NCI-H2107 (cell line): ENCODE data around the gene FAM50A.
"Not testable (repeated sequence)": the region's sequence is repeated elsewhere in the genome, so short reads cannot be mapped to it uniquely, and the experiment has no call there.

Source experiments
- DNase-seq: peaks from one replicate; lab custom pipeline; 2025; lab: John Stamatoyannopoulos, UW

The FAM50A gene

DNA sequence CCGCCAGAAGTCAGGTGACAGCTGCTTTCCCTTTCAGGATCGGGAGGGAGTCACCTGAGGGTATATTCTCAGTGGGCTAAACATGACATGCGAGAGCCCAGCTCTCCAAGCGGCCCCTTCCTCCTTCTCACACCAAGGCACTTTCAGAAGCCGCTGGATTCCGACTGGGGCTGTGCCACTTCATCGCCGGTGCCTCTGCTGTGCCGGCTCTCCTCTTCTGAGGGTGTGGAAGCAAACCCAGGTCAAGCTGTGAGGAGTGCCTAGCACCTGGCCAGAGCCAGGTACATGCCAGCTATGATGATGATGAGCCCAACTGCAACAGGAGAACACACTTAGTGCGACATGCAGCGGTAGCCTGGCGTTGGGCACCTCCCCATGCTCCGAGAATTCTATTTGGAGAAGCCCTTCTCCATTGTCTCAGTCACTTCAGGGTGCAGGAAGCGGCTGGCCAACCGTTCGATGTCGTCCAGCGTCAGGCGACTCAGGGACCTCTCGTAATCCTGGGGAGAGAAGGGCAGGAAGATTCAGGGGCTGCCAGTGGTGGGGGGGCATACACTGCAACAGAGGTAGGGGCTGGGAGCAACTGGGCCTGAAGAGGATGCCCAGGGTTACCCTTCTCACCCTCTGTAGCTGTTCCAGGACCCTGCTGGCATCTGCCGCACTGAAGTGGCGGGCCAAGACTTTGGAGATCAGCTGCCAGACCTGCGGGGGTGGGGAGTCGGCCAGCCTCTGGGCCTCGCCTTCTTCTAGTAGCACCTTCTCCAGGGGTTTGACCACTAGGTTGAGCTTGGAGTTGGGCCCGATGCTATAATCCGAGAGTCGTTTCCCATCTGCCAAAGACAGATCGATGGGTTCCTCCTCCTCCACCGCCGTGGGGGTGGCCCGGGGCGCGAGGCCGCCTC, 41.5 kb downstream of the FAM50A start:
- no peak for DNase-seq

DNA sequence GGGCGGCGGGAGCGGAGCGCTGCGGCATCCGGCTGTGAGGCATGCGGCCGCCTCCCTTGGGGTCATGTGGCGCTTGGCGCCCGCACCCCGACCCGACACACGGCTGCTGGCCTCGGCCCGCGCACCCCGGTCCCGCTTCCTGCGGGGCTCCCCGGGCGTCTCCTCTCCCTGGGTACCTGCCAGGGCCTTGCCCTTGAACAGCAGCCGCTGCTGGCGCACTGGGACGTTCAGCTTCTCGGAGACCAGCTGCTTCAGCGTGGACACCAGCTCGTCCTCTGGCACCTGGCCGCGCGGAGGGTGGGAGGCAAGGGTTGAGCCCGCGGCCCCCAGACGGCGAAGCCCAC, 42.1 kb downstream of the FAM50A start:
- no peak for DNase-seq

DNA sequence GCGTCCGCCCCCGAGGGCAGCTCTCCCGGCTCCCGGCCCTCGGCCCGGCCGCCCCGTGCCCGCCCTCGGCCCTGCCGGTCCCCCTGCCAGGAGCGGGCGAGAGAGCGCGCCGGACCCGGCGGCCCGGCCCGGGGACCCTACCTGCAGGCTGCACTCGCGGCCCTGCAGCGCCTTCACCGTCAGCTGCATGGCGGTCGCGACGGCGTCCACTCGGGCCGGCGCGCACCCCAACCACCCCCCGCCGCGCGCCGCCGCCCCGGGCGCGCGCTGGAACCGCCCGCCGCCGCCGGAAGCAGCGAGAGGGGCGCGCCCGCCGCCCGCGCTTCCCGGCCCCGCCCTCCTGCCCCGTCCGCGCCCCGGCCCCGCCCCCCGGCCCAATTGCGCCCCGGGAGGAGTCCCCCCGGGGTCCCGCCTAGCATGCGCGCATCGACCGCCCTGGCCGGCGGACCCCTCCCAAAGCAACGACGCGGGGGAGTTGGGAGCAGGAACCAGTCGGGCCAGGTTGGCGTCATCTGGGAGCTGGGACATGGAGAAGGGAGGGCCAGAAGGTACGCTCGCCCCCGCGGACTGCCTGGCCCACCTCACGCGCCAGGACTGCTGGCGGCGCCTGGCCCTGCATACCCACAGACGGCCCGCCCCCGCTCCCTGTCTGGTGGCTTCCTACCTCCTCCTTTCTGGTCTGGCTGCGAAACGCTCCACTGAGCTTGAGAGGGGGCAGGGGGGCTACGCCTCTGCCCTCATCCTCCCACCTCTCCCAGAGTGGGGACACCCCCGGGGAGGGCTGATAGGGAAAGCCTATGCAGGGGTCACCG, 42.7 kb downstream of the FAM50A start, which contains the start of gene UBL4A:
Gene UBL4A (minus strand): TSS at position 220 of the 812 bp plus-strand sequence. CDS start 31 bp downstream, at position 189.
- DNase-seq: no peak

DNA sequence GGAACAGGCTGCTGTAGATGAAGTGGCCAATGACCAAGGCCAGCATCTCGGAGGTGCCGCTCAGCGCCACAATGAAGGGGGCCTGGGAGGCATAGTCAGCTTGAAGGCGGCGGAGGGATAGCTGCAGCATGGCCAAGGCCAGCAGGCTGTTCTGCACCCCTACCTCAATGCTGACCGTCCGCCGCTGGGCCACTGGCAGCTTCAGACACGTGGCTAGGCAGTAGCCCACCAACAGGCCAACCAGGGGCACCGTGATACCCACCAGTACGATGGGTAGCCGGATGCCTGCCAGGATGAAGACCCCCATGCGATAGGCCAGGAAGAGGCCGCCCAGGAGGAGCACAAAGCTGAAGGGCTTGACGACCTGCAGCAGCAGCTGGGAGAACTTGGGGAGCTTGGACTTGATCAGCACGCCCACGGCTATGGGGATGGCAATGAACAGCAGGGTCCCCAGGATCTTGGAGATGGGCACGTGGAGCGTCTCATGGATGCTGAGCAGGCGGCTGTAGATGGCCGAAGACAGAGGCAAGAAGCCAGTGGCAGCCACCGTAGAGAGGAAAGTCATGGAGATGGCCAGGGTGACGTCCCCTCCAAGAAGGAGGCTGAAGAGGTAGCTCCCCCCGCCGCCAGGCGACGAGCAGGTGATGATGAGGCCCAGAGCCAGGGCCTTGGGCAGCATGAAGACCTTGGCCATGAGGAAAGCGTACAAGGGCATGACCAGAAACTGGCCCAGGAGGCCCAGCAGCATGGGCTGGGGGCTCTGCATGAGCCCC, 43.8 kb downstream of the FAM50A start:
- no peak for DNase-seq

DNA sequence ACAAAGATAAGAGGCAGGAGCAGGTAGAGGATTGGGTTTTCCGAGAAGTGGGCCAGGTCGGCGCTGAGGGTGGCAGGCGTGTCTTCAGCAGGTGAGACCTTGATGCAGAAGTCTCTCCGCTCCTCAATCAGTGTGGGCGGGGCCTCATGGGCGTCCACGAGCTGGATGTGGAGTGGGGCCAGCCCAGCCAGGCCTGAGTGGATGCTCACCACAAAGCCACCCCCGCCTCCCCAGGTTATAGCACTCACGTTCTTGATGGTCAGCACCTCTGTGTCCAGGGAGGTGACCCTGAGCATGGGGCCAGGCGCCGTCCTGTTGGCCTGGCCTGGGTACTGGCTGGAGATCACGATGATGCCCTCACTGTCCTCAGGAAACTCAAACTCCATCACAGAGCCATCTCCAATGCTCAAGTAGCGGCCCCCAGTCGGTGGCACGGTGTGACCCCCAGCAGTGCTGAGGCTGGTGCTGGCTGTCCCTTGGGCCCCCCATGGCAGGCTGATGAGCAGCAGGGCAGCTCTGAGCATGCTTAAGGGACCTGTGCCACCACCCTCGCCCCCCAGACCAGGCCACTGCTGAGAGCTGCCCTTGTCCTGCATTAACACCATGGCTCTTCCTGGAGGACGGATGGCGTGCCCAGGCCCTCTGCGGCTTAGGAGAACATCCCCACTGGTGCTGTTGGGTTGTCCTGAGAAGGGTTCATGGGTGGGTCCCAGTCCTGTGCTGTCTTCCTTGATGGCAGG, 44.6 kb downstream of the FAM50A start:
- no peak for DNase-seq

DNA sequence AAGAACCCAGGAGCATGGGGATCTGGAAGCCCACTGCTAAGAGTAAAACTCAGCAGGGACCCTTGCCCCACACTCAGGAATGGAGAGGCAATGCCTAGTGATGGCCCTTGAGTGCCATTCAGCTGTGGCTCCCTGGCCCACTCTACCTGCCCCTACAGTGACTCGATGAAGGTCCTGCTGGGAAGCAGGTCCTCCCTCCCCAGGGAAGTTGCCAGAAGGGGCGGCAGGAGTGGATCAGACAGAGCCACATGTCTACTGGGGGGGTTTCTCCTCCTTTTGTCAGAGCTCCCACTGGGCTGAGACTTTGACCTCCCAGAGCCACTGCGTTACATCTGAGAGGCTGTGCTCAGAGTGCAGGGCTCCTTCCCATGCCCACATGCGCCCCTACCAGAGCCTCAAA, 45.2 kb downstream of the FAM50A start:
- no peak for DNase-seq

DNA sequence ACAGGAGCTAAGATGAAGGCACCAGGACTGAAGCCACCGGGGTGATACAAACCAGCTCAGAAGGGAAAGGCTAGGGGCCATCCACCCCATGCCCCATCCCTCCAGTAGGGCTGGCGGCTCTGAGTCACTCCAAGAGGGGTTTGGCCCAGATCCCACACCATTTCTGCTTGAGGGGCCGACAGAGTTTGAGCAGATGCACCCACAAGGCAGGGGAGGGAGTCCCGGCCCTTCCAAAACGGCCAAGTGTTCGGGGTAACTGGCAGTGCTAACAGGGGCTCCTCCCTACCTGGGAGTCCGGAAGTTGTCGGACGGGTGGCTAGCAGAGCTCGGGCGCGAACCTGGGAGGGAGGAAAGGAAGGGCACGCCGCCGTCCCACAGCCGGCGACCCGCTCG, 46.1 kb downstream of the FAM50A start:
- no peak for DNase-seq

DNA sequence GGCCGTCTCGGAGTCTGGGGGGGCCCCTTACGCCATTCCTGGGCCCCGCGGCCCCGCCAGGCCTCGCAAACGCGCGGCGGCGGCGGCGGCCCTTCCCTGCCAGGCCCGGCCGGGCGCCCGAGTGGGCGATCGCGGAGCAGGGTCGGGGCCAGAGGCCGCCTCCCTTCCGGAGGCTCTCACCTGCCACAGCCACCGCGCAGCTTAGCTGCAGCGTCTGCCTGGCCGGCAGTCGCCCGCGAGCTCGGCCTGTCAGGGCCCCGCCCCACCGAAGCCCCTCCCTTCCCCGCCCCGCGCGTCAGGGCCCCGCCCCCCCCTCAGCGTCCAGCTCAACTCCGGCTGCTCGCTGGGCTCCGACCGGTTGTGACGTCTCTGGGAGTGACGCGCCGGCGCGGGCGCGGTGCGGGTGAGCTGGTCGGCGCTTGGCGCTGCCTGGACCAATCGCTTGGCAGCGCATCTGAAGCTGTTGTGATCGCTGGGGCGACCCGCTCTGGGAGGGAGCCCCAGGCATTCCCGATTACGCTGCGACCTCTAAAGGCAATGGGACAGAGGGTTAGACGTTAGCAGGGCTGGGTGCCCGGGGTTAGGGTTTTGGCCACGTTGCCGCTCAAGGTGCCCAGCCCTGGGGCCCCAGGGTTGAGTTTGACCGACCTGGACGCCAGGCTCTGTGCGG, 46.6 kb downstream of the FAM50A start, which contains the start of gene SLC10A3:
Gene SLC10A3 (minus strand): TSS at position 216 of the 670 bp plus-strand sequence. CDS start 1,689 bp downstream, outside the sequence.
- peak; percentile 92 for DNase-seq

DNA sequence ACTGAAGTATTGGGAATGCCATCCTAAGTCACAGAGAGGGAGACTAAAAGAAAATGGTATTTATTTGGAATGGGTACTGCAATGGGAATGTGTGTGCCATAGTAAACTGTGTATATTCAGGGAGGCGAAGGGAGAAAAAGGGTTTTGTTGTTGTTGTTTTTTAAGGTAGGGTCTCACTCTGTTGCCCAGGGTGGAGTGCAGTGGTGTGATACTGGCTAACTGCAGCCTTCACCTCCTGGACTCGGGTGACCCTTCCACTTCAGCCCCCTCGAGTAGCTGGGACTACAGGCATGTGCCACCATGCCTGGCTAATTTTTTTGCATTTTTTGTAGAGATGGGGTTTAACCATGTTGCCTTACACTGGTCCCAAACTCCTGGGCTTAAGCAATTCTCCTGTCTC, 50.8 kb downstream of the FAM50A start:
- no peak for DNase-seq

DNA sequence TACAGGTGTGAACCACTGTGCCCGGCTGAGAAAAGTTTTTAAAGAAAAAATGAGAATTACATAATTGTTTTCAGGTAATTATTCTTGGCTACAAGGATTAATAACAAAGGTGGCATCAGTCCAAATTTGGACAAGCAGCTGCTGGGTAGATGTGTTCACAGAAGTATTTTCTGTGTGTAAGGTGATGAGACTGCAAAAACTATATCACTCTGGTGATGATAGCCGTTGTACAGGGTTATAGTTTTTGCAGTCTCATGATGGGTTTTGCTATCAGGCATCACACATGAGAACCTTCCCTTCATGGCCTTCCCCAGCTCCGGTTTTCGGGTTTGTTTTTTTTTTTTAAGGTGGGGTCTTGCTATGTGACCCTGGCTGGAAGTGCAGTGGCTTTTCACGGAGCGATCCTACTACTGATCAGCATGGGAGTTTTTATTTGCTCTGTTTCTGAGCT, 51.6 kb downstream of the FAM50A start:
- DNase-seq: no peak

DNA sequence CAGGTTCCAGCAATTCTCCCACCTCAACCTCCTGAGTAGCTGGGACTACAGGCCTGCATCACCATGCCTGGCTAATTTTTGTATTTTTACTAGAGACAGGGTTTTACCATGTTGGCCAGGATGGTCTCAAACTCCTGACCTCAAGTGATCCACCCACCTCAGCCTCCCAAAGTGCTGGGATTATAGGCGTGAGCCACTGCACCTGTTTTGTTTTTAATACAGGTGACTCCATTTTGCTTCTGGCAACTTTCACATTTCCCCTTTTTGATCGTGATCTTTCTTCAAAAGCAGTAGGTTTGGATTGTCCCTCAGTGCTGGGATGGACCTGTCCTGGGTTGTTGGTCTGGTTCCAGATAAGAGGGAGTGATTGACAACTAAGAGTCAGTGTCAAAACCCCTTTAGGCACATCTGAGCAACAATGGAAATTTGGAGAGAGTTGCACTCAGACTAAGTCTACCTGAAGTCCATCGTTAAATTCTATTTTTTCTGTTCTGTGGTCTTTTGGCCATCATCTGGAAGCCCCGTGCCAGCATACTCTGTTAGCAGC, 52.7 kb downstream of the FAM50A start:
- not testable (repeated sequence) for DNase-seq
